ENCODE measurements around the gene PDE8B. TPM values are rescaled to one million over a fixed set of nuclear protein-coding genes. Genes with fewer than 3 reads are reported as not detected.

PDE8B gene
- total RNA-seq, 1 experiment from 2014 or later, result 0.07 TPM

DNA sequence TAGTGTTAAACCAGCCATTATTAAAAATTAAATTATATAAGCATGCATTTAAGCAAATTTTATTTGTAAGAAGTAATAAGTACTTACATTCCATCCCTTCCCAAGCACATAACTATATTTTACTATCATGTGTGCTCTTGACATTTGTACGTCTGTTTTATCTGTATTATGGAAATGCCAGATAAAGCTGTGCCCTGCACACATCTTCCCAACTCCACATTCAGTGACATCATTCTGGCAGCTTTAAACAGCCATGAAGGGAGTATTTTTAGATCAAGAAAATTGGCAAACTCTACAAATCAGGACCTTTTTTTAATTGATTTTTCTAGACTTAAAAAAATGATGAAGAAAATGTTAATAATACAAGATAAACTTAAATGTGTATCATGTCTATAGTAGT lies 150.5 kb downstream of the PDE8B start:
- H3K23ac ChIP-seq (ENCODE audit: insufficient read length, low read depth, low read length), result no peak overlapping the region
- H3K27ac ChIP-seq (ENCODE audit: insufficient read length, low read depth, low read length), result no peak overlapping the region
- no peak overlapping the region for H2BK20ac ChIP-seq (ENCODE audit: low read depth, low read length, poor library complexity, severe bottlenecking)
- no peak overlapping the region for H4K8ac ChIP-seq (replicated peaks; ENCODE audit: insufficient read length, low read depth, low read length)
- H2BK5ac ChIP-seq (ENCODE audit: insufficient read length, low read length), result no peak overlapping the region
- H3K9me3 Mint-ChIP-seq, result no peaks in the 10 kb centered on the region
- H3K36me3 Mint-ChIP-seq (ENCODE audit: insufficient read depth in 1 of 3, low read depth in 3 of 3), result no peaks in the 10 kb centered on the region
- no peaks in the 10 kb centered on the region for H3K79me2 ChIP-seq (ENCODE audit: insufficient read depth, low read length)
- H3T11ph ChIP-seq (ENCODE audit: low read length), result no peak overlapping the region
- H2BK120ac ChIP-seq (ENCODE audit: low read depth, low read length, poor library complexity, severe bottlenecking), result no peak overlapping the region
- no peak overlapping the region for H3K27ac Mint-ChIP-seq
- WGBS (ENCODE audit: extremely low coverage, insufficient read length, low lambda C conversion rate), result no CpG with 5 or more reads among the region's 1 CpG
- no peak overlapping the region for H2BK15ac ChIP-seq (ENCODE audit: low read depth, low read length)
- no peaks in the 10 kb centered on the region for H3K79me1 ChIP-seq (ENCODE audit: insufficient read depth, low read depth, low read length, poor library complexity, severe bottlenecking)
- H3K56ac ChIP-seq (ENCODE audit: insufficient read length, low read depth, low read length), result no peak overlapping the region
- TF ChIP-seq, protein P1, sequence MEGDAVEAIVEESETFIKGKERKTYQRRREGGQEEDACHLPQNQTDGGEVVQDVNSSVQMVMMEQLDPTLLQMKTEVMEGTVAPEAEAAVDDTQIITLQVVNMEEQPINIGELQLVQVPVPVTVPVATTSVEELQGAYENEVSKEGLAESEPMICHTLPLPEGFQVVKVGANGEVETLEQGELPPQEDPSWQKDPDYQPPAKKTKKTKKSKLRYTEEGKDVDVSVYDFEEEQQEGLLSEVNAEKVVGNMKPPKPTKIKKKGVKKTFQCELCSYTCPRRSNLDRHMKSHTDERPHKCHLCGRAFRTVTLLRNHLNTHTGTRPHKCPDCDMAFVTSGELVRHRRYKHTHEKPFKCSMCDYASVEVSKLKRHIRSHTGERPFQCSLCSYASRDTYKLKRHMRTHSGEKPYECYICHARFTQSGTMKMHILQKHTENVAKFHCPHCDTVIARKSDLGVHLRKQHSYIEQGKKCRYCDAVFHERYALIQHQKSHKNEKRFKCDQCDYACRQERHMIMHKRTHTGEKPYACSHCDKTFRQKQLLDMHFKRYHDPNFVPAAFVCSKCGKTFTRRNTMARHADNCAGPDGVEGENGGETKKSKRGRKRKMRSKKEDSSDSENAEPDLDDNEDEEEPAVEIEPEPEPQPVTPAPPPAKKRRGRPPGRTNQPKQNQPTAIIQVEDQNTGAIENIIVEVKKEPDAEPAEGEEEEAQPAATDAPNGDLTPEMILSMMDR (conservative IDR thresholded peaks at IDR 0.05), result no peak
- H3K4me1 Mint-ChIP-seq, result no peaks in the 10 kb centered on the region; a peak in 1 of 4 replicates
- H3K18ac ChIP-seq (ENCODE audit: insufficient read length, low read depth, low read length), result no peak overlapping the region
- no peaks in the 10 kb centered on the region for H3K4me1 ChIP-seq (ENCODE audit: insufficient read depth, low read length)
- no peaks in the 10 kb centered on the region for H3K9me3 ChIP-seq (ENCODE audit: control insufficient read depth, low read depth, low read length)
- no peak overlapping the region for H4K5ac ChIP-seq (ENCODE audit: insufficient read length, low read depth, low read length)
- no peak overlapping the region for H3K4me3 Mint-ChIP-seq
- H3K9ac ChIP-seq (ENCODE audit: extremely low read depth, insufficient read length, low read length), result no peak overlapping the region
- no peak for DNase-seq
- H3K27me3 Mint-ChIP-seq (ENCODE audit: low read depth), result no peaks in the 10 kb centered on the region
- no peak overlapping the region for H3K14ac ChIP-seq (ENCODE audit: insufficient read depth, low read length)
- no peak overlapping the region for H3K4me2 ChIP-seq (ENCODE audit: insufficient read depth, insufficient read length, low read length)
- H3K27me3 ChIP-seq (ENCODE audit: insufficient read depth, low read length), result no peaks in the 10 kb centered on the region
- H3K23me2 ChIP-seq (ENCODE audit: insufficient read length, low read depth, low read length, poor library complexity, severe bottlenecking), result no peaks in the 10 kb centered on the region
- no peak overlapping the region for H3K4ac ChIP-seq (ENCODE audit: low read depth, low read length)
- H4K91ac ChIP-seq (ENCODE audit: insufficient read length, low read depth, low read length), result no peak overlapping the region
- H2AK5ac ChIP-seq (ENCODE audit: insufficient read length, low read length), result no peak overlapping the region
- H4K20me1 ChIP-seq (ENCODE audit: control insufficient read depth, insufficient read depth, insufficient read length), result no peaks in the 10 kb centered on the region
- H2BK12ac ChIP-seq (ENCODE audit: insufficient read length, low read depth, low read length), result no peak overlapping the region
- no peak overlapping the region for H2AFZ ChIP-seq (ENCODE audit: low read length)
